Endothelial cell of umbilical vein (primary cell): ENCODE results near the gene SLC35G1. TPM values are rescaled to one million over a fixed set of nuclear protein-coding genes. Genes with fewer than 3 reads are reported as not detected.

Source experiments
- BruUV-seq: library from RNA; stranded (reverse); fragments of 400-500 nt; replicated peaks from 2 replicates; lab custom pipeline; 2021; lab: Mats Ljungman, UMichigan
- CTCF ChIA-PET: fragments of 300-600, 350-600 bp; sonication (Branson Sonifier 250); formaldehyde crosslinking; loops from one replicate; lab custom pipeline; 2021; ENCODE audit warnings: antibody characterized with exemption, inconsistent platforms; lab: Charles Lee
- POLR2A ChIA-PET: fragments of 300-600, 350-600 bp; sonication (Branson Sonifier 250); formaldehyde crosslinking; loops from one replicate; lab custom pipeline; 2021; ENCODE audit warnings: antibody characterized with exemption, inconsistent platforms; lab: Charles Lee
- DNase-seq: peaks from one replicate; pipeline ENCODE4 v3.0.0-alpha.2; 2011; ENCODE audit warnings: low read depth, low spot score
- FAIRE-seq: peaks from 2 replicates; lab custom pipeline; 2011; peaks lifted over from hg19 to GRCh38; lab: Jason Lieb, UNC
- H2AFZ ChIP-seq: 2 replicates; pipeline ENCODE4 v1.6.0; 2012; ENCODE audit warnings: low read depth, low read length, control low read depth, inconsistent platforms
- H3K27ac ChIP-seq: 2 replicates; pipeline ENCODE4 v1.5.1; 2011; ENCODE audit warnings: low read depth, mild to moderate bottlenecking, control low read depth, low read length, moderate library complexity; ENCODE audit not compliant: insufficient read depth
- H3K27me3 ChIP-seq, 2 experiments: 2 replicates each; pipeline versions ENCODE4 v1.6.0 to v1.6.1; 2011; ENCODE audit warnings: low read length in 2 of 2, mixed read lengths in 1 of 2; ENCODE audit not compliant: control insufficient read depth in 2 of 2, insufficient read depth in 2 of 2
- H3K36me3 ChIP-seq, 2 experiments: 2 replicates in 1 of 2; 3 replicates in 1 of 2; pipeline ENCODE4 v1.5.1; 2011; ENCODE audit warnings: low read length in 2 of 2, mild to moderate bottlenecking in 1 of 2, moderate library complexity in 1 of 2; ENCODE audit not compliant: control insufficient read depth in 2 of 2, insufficient read depth in 2 of 2; ENCODE audit errors: extremely low read depth in 1 of 2
- H3K4me1 ChIP-seq: 3 replicates; pipeline ENCODE4 v1.5.1; 2011; ENCODE audit warnings: mild to moderate bottlenecking, low read length; ENCODE audit not compliant: control insufficient read depth, insufficient read depth; ENCODE audit errors: extremely low read depth
- H3K4me2 ChIP-seq: 2 replicates; pipeline ENCODE4 v1.6.1; 2011; ENCODE audit warnings: low read length, control low read depth, mixed read lengths; ENCODE audit not compliant: insufficient read depth
- H3K4me3 ChIP-seq, 3 experiments: fragments of 200-600 bp in 1 of 3; sonication (generic), shearing (Covaris generic) in 1 of 3; replicated peaks in 1 of 3; 2 replicates each; pipeline ENCODE4 v1.5.1; 2011 to 2016; ENCODE audit warnings: control low read depth in 3 of 3, low read length in 3 of 3, mild to moderate bottlenecking in 2 of 3, inconsistent platforms in 1 of 3, low read depth in 1 of 3, moderate library complexity in 1 of 3; ENCODE audit not compliant: insufficient read depth in 1 of 3
- H3K79me2 ChIP-seq: 2 replicates; pipeline ENCODE4 v1.6.0; 2012; ENCODE audit warnings: low read length, inconsistent platforms; ENCODE audit not compliant: control insufficient read depth, insufficient read depth
- H3K9ac ChIP-seq: replicated peaks from 2 replicates; pipeline ENCODE3; 2011; ENCODE audit warnings: low read length, control low read depth; ENCODE audit not compliant: insufficient read depth; ENCODE audit errors: extremely low read depth
- H3K9me1 ChIP-seq: replicated peaks from 3 replicates; pipeline ENCODE4 v1.6.0; 2011; ENCODE audit warnings: mild to moderate bottlenecking, low read length; ENCODE audit not compliant: control insufficient read depth, insufficient read depth; ENCODE audit errors: extremely low read depth
- H3K9me3 ChIP-seq: replicated peaks from 2 replicates; pipeline ENCODE4 v1.5.1; 2012; ENCODE audit warnings: low read length, inconsistent platforms; ENCODE audit not compliant: control insufficient read depth, insufficient read depth
- H4K20me1 ChIP-seq: replicated peaks from 2 replicates; pipeline ENCODE3; 2011; ENCODE audit warnings: mild to moderate bottlenecking, low read length; ENCODE audit not compliant: control insufficient read depth, insufficient read depth; ENCODE audit errors: extremely low read depth
- CTCF ChIP-seq, 2 donors: IDR thresholded peaks; 1 replicate in 1 of 2; 2 replicates in 1 of 2; pipeline ENCODE4 v1.5.1; 2011; ENCODE audit warnings: low read length in 2 of 2, mild to moderate bottlenecking in 2 of 2, moderate library complexity in 2 of 2, control low read depth in 1 of 2, inconsistent platforms in 1 of 2, low read depth in 1 of 2; ENCODE audit not compliant: insufficient read depth in 1 of 2; ENCODE audit errors: extremely low read depth in 1 of 2
- EZH2 ChIP-seq: IDR thresholded peaks from 2 replicates; pipeline ENCODE4 v1.6.1; 2012; ENCODE audit warnings: borderline replicate concordance, low read depth, mild to moderate bottlenecking, moderate library complexity, low read length, inconsistent platforms; ENCODE audit not compliant: severe bottlenecking
- FOS ChIP-seq: IDR thresholded peaks from 2 replicates; pipeline ENCODE4 v1.6.1; 2011; ENCODE audit warnings: mild to moderate bottlenecking, low read length, moderate library complexity, borderline replicate concordance; ENCODE audit not compliant: insufficient read depth
- GATA2 ChIP-seq: IDR thresholded peaks from 2 replicates; pipeline ENCODE4 v1.7.0; 2011; ENCODE audit warnings: low read depth, mild to moderate bottlenecking, moderate library complexity, mixed read lengths, low read length; ENCODE audit not compliant: insufficient read length, insufficient read depth
- JUN ChIP-seq: IDR thresholded peaks from 2 replicates; pipeline ENCODE4 v1.6.1; 2011; ENCODE audit warnings: borderline replicate concordance, low read depth; ENCODE audit not compliant: insufficient read length, insufficient read depth
- MAX ChIP-seq: IDR thresholded peaks from 2 replicates; pipeline ENCODE4 v1.6.1; 2011; ENCODE audit not compliant: insufficient read depth, insufficient read length
- MYC ChIP-seq: IDR thresholded peaks from one replicate; pipeline ENCODE4 v1.6.1; 2011; ENCODE audit warnings: mild to moderate bottlenecking, low read depth, low read length
- POLR2A ChIP-seq: IDR thresholded peaks from 2 replicates; pipeline ENCODE4 v1.6.1; 2012; ENCODE audit warnings: low read depth, mild to moderate bottlenecking, control low read depth, low read length
- POLR2AphosphoS5 ChIP-seq: IDR thresholded peaks from 2 replicates; pipeline ENCODE4 v1.6.1; 2012; ENCODE audit warnings: low read depth, mild to moderate bottlenecking, control low read depth, low read length, moderate library complexity; ENCODE audit not compliant: insufficient read depth
- dilution Hi-C: fragments of 300-500 bp; cut with MboI; formaldehyde crosslinking; loops from one replicate; pipeline ENCODE4 v1.15.0; 2019; ENCODE audit warnings: low sequenced_read_pairs; ENCODE audit not compliant: extremely low pct_ligation_motif_present
- intact Hi-C: fragments of 100-400 bp; cut with micrococcal nuclease; formaldehyde crosslinking; loops from one replicate; pipeline ENCODE4 v1.10.0; 2022
- polyA plus RNA-seq, 4 experiments: library from polyadenylated mRNA; depleted of rRNA in 3 of 4; stranded (reverse) in 3 of 4; unstranded in 1 of 4; fragments of >200 nt; gene quantifications; 2 replicates each; pipeline versions ENCODE4 v1.2.1 to v1.2.3, GENCODE V29; 2011 to 2012; ENCODE audit warnings: missing spikeins in 1 of 4
- total RNA-seq: library from RNA; stranded (reverse); gene quantifications from 2 replicates; pipeline ENCODE4 v1.2.3, GENCODE V29; 2021

SLC35G1 gene
- total and polyA plus RNA-seq, 2 donors (not counting 3 experiments of a cell fraction or from before 2014, with no cell fraction given): 2.5 to 4.1 TPM

- no TSS peak for BruUV-seq
- POLR2A ChIA-PET: no interaction called here
- Histone ChIP-seq H3K27ac (no peak overlapping the region), H3K4me2 (no peak overlapping the region), H4K20me1 (no peaks in the 10 kb centered on the region), H3K79me2 (no peaks in the 10 kb centered on the region), H3K4me1 (no peaks in the 10 kb centered on the region), H3K27me3 (no peaks in the 10 kb centered on the region), H3K36me3 (no peaks in the 10 kb centered on the region), H3K9me3 (no peaks in the 10 kb centered on the region), H3K9ac (no peak overlapping the region), H3K4me3 (no peak overlapping the region), H3K9me1 (no peaks in the 10 kb centered on the region), H2AFZ (no peak overlapping the region)
- FAIRE-seq (no peak), DNase-seq (no peak)
- CTCF ChIA-PET: interaction anchor here (0.9 to 1.3 kb wide), 2 partner anchors 13 to 29 kb away, joined by 3 to 4 read pairs; no protein-coding TSS in a partner anchor
- no peak for TF ChIP-seq POLR2AphosphoS5
- no peak for TF ChIP-seq FOS
- TF ChIP-seq JUN: no peak
- no peak for TF ChIP-seq POLR2A
- TF ChIP-seq EZH2: no peak
- no peak for TF ChIP-seq MAX
- TF ChIP-seq GATA2: no peak
- no peak for TF ChIP-seq MYC
- no peak for TF ChIP-seq CTCF (IDR thresholded peaks at IDR 0.05; ENCODE audit: extremely low read depth in 1 of 2, insufficient read depth in 1 of 2, low read depth in 1 of 2, low read length in 2 of 2)
- dilution Hi-C loops (no loop called here), intact Hi-C loops (no loop called here)
Measured at GRCh38 chr10:93945819-93946218, 52.0 kb downstream of the SLC35G1 start.
